Ishikawa (cell line): ENCODE results near the gene NKX1-1.

Source experiments
- EP300 ChIP-seq: IDR thresholded peaks from 2 replicates; pipeline ENCODE4 v1.6.1; 2012; ENCODE audit warnings: borderline replicate concordance
- RAD21 ChIP-seq: IDR thresholded peaks from 2 replicates; pipeline ENCODE4 v1.6.1; 2012; ENCODE audit warnings: low read depth
- REST ChIP-seq: IDR thresholded peaks from 2 replicates; pipeline ENCODE4 v1.6.1; 2012; ENCODE audit warnings: low read depth, mild to moderate bottlenecking
- TAF1 ChIP-seq: IDR thresholded peaks from 2 replicates; pipeline ENCODE4 v1.6.1; 2012; ENCODE audit warnings: low read depth, mild to moderate bottlenecking
- YY1 ChIP-seq: IDR thresholded peaks from 2 replicates; pipeline ENCODE4 v1.6.1; 2012; ENCODE audit warnings: low read depth

- no peak for TF ChIP-seq RAD21
- no peak for TF ChIP-seq YY1
- no peak for TF ChIP-seq REST
- no peak for TF ChIP-seq EP300
- TF ChIP-seq TAF1: no peak
Measured at GRCh38 chr4:1446502-1447386, 40.5 kb upstream of the NKX1-1 start.
